GM06990 (cell line): Measurements from ENCODE around the gene IL1RAPL1.

Experiments
- DNase-seq: peaks from one replicate; pipeline ENCODE4 v3.0.0-alpha.2; 2011; ENCODE audit not compliant: insufficient read length; ENCODE audit errors: extremely low read depth
- H3K27me3 ChIP-seq: replicated peaks from 2 replicates; pipeline ENCODE4 v1.6.0; 2011; ENCODE audit warnings: low read length; ENCODE audit not compliant: control insufficient read depth, insufficient read depth
- H3K36me3 ChIP-seq: 2 replicates; pipeline ENCODE4 v1.5.1; 2011; ENCODE audit warnings: low read length; ENCODE audit not compliant: control insufficient read depth, insufficient read depth
- H3K4me3 ChIP-seq: replicated peaks from 2 replicates; pipeline ENCODE4 v1.5.1; 2011; ENCODE audit warnings: low read depth, mild to moderate bottlenecking, control low read depth, low read length
- TF ChIP-seq, protein P1 (sequence below): IDR thresholded peaks from 2 replicates; pipeline ENCODE4 v1.5.1; 2011; ENCODE audit warnings: low read length, control low read depth, mild to moderate bottlenecking, inconsistent platforms; ENCODE audit not compliant: insufficient read depth, poor library complexity, severe bottlenecking

The IL1RAPL1 gene

DNA sequence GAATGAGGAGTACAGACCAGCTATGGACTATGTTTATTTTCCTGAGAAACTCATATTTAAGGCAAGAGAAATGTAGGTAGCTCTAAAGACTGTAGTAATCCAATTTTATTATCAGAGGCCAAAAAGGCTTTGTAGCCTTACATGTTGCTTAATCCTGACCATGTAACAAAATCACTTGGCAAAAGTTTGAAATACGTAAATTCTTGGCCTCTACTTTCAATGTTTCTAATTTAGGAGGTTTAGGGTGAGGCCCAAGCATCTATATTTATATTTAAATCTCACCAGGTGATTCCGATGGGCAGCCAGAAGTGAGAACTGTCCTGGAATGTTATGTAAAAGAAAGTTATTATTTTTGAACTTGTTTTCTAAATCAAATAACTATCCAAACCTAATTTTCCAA is 289.7 kb downstream of the IL1RAPL1 start:
- no peak overlapping the region for H3K4me3 ChIP-seq
- no peaks in the 10 kb centered on the region for H3K36me3 ChIP-seq
- DNase-seq, result no peak
- TF ChIP-seq, protein P1, sequence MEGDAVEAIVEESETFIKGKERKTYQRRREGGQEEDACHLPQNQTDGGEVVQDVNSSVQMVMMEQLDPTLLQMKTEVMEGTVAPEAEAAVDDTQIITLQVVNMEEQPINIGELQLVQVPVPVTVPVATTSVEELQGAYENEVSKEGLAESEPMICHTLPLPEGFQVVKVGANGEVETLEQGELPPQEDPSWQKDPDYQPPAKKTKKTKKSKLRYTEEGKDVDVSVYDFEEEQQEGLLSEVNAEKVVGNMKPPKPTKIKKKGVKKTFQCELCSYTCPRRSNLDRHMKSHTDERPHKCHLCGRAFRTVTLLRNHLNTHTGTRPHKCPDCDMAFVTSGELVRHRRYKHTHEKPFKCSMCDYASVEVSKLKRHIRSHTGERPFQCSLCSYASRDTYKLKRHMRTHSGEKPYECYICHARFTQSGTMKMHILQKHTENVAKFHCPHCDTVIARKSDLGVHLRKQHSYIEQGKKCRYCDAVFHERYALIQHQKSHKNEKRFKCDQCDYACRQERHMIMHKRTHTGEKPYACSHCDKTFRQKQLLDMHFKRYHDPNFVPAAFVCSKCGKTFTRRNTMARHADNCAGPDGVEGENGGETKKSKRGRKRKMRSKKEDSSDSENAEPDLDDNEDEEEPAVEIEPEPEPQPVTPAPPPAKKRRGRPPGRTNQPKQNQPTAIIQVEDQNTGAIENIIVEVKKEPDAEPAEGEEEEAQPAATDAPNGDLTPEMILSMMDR, result no peak
- H3K27me3 ChIP-seq, result no peaks in the 10 kb centered on the region

GRCh38 chrX:28880136-28880535 is 292.9 kb downstream of the IL1RAPL1 start:
- H3K36me3 ChIP-seq, result no peaks in the 10 kb centered on the region
- H3K4me3 ChIP-seq, result no peak overlapping the region
- no peak for DNase-seq
- no peaks in the 10 kb centered on the region for H3K27me3 ChIP-seq
- TF ChIP-seq, protein P1, result no peak

DNA sequence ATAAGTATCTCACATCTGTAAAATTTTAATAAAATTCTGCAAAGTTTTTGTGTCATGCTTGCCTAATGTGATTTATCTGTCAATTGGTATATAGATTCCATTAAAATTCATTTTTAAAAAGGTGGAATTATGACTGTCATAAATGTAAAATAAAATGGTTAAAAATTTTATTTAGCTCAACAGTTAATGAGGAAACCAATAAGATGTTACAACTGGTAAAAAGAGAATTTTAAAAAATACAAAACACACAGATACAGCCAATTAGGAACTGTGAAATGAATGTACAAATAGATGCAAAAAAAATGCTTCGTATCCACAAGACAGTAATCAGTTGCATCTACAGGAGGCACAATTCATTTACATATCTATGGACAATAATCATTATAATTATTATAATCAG is 297.6 kb downstream of the IL1RAPL1 start:
- H3K27me3 ChIP-seq, result no peaks in the 10 kb centered on the region
- H3K4me3 ChIP-seq, result no peak overlapping the region
- DNase-seq, result no peak
- H3K36me3 ChIP-seq, result no peaks in the 10 kb centered on the region
- TF ChIP-seq, protein P1, result no peak

- TF ChIP-seq, protein P1, result no peak
- Histone ChIP-seq H3K36me3 (no peaks in the 10 kb centered on the region), H3K4me3 (no peak overlapping the region), H3K27me3 (no peaks in the 10 kb centered on the region)
- no peak for DNase-seq
Observed at GRCh38 chrX:28888416-28888815, 301.2 kb downstream of the IL1RAPL1 start.

DNA sequence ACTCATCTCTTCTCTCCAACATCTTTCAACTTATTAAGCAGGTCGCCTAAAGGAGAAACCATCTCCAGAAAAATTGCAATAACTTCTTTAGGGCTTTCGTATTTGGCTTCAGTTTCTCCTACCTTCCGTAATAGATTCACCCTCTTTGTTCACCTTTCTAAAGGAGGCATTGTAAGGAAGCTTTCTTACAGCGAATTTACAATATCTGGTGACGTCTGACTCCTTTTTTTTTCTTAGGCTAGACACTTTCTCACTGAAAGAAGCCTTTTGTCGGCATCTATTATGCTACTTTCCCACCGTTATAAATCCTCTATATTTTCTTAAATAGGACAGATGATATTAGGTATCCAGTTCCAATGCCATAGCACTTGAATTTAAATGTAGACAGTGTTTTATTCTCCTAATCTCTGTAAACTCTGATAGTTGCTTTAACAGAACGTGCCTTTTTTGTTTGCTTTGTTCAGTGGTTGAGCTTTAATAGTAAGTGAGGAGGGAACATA is 302.4 kb downstream of the IL1RAPL1 start:
- Histone ChIP-seq H3K36me3 (no peaks in the 10 kb centered on the region), H3K27me3 (no peaks in the 10 kb centered on the region), H3K4me3 (no peak overlapping the region)
- TF ChIP-seq, protein P1, result no peak
- no peak for DNase-seq

DNA sequence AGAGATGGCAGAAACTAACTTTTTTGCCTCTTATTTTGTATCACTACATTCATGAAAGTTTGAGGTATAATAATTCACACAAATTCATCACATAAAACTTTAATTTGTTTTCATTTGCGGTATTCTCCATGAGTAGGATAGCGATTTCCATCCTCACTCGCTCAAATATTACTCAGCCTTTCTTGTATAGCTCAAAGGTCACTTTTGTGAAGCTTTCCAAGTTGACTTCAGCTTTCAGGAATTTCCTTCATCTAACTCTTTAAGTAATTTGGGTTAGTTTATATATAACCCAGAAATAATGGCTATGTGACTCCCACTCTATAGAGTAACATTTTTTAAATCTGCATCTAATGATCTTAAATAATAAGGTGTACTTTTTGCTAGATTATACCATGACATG is 314.4 kb downstream of the IL1RAPL1 start:
- Histone ChIP-seq H3K27me3 (no peaks in the 10 kb centered on the region), H3K4me3 (no peak overlapping the region), H3K36me3 (no peaks in the 10 kb centered on the region)
- DNase-seq, result no peak
- TF ChIP-seq, protein P1, result no peak
